Caco-2 (cell line): ENCODE measurements around the gene STIM2. TPM values are rescaled to one million over a fixed set of nuclear protein-coding genes. Genes with fewer than 3 reads are reported as not detected.

Experiments
- BruUV-seq: library from RNA; stranded (reverse); fragments of 400-500 nt; replicated peaks from 2 replicates; lab custom pipeline; 2021; lab: Mats Ljungman, UMichigan
- CTCF ChIA-PET: fragments of 300-600 bp; sonication (Branson Sonifier 250); formaldehyde crosslinking; loops from one replicate; lab custom pipeline; 2022; ENCODE audit warnings: antibody characterized with exemption; lab: Charles Lee
- POLR2A ChIA-PET: fragments of 300-600 bp; sonication (Branson Sonifier 250); formaldehyde crosslinking; loops from one replicate; lab custom pipeline; 2022; ENCODE audit warnings: antibody characterized with exemption; lab: Charles Lee
- DNase-seq, 2 experiments: peaks; one replicate each; pipeline versions ENCODE4 v3.0.0 to v3.0.0-alpha.2; 2020 to 2022
- H3K27me3 ChIP-seq: replicated peaks from 2 replicates; pipeline ENCODE4 v1.6.0; 2011; ENCODE audit warnings: low read length; ENCODE audit not compliant: control insufficient read depth, insufficient read depth
- H3K36me3 ChIP-seq: 2 replicates; pipeline ENCODE4 v1.5.1; 2011; ENCODE audit warnings: low read length; ENCODE audit not compliant: control insufficient read depth, insufficient read depth
- H3K4me1 ChIP-seq: fragments of 250-450 bp; sonication (Bioruptor Pico); 2 replicates; pipeline ENCODE4 v1.5.1; 2020; ENCODE audit warnings: mild to moderate bottlenecking
- H3K4me3 ChIP-seq: 2 replicates; pipeline ENCODE4 v1.5.1; 2011; ENCODE audit warnings: low read depth, mild to moderate bottlenecking, control low read depth, low read length
- H3K9me3 ChIP-seq: fragments of 250-450 bp; sonication (Bioruptor Pico); 2 replicates; pipeline ENCODE4 v1.5.1; 2020; ENCODE audit warnings: mild to moderate bottlenecking, moderate library complexity
- H3K27ac Mint-ChIP-seq: one replicate; pipeline ENCODE4 v1.8.0; 2022; ENCODE audit warnings: mixed read lengths; ENCODE audit not compliant: unreplicated experiment
- H3K27me3 Mint-ChIP-seq: one replicate; pipeline ENCODE4 v1.8.0; 2022; ENCODE audit warnings: mixed read lengths; ENCODE audit not compliant: insufficient read depth, unreplicated experiment
- H3K36me3 Mint-ChIP-seq: one replicate; pipeline ENCODE4 v1.8.0; 2022; ENCODE audit warnings: mild to moderate bottlenecking, mixed read lengths; ENCODE audit not compliant: insufficient read depth, unreplicated experiment
- H3K4me1 Mint-ChIP-seq: one replicate; pipeline ENCODE4 v1.8.0; 2022; ENCODE audit warnings: low read depth, mixed read lengths; ENCODE audit not compliant: unreplicated experiment
- H3K4me3 Mint-ChIP-seq: one replicate; pipeline ENCODE4 v1.8.0; 2022; ENCODE audit warnings: mild to moderate bottlenecking, moderate library complexity, mixed read lengths; ENCODE audit not compliant: unreplicated experiment
- H3K9me3 Mint-ChIP-seq: one replicate; pipeline ENCODE4 v1.8.0; 2022; ENCODE audit warnings: mixed read lengths; ENCODE audit not compliant: unreplicated experiment
- intact Hi-C: fragments of 100-400 bp; cut with micrococcal nuclease; formaldehyde crosslinking; loops from one replicate; pipeline ENCODE4 v1.10.0; 2022; ENCODE audit not compliant: unreplicated experiment
- total RNA-seq: library from RNA; stranded (reverse); gene quantifications from 2 replicates; pipeline ENCODE4 v1.2.3, GENCODE V29; 2022
- TF ChIP-seq, protein P1 (sequence below), 2 experiments: fragments of 200-600 bp in 1 of 2; IDR thresholded peaks; 1 replicate in 1 of 2; 2 replicates in 1 of 2; pipeline versions ENCODE4 v1.5.1 to v1.8.0; 2011 to 2022; ENCODE audit warnings: antibody characterized with exemption in 1 of 2, control low read depth in 1 of 2, inconsistent platforms in 1 of 2, low read depth in 1 of 2, low read length in 1 of 2, mild to moderate bottlenecking in 1 of 2, moderate library complexity in 1 of 2; ENCODE audit not compliant: insufficient read depth in 1 of 2, severe bottlenecking in 1 of 2, unreplicated experiment in 1 of 2

The STIM2 gene
- total RNA-seq, 1 experiment from 2014 or later: 27.2 TPM

DNA sequence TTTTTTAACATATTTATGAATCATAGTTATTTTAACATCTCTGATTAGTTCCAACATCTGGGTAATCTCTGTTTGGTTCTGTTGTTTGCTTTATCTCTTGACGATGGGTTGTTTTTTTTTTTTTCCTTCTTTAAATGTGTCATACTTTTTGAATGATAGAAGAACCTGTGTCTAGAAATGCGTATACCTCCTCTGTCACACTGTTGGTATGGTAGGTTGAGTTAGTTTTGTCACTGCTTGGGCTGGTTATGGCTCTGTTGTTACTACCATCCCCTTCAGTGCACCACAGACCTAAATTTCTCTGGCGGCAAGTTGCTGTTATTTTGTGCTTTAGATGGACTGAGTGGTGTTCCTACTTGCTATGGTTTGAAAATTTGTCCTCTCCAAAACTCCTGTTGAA lies 16.8 kb downstream of the STIM2 start:
- no peaks in the 10 kb centered on the region for H3K27me3 ChIP-seq
- Mint-ChIP-seq H3K27ac (no peak overlapping the region), H3K4me1 (peaks cover 13% of the 10 kb centered on the region), H3K36me3 (no peaks in the 10 kb centered on the region), H3K4me3 (no peak overlapping the region), H3K27me3 (no peaks in the 10 kb centered on the region), H3K9me3 (no peaks in the 10 kb centered on the region)
- no peak overlapping the region for H3K4me3 ChIP-seq
- intact Hi-C loops: no loop called here
- BruUV-seq: no TSS peak
- ChIA-PET CTCF (no interaction called here), POLR2A (no interaction called here)
- no peak for DNase-seq
- H3K36me3 ChIP-seq: no peaks in the 10 kb centered on the region
- H3K9me3 ChIP-seq: no peaks in the 10 kb centered on the region
- TF ChIP-seq, protein P1, sequence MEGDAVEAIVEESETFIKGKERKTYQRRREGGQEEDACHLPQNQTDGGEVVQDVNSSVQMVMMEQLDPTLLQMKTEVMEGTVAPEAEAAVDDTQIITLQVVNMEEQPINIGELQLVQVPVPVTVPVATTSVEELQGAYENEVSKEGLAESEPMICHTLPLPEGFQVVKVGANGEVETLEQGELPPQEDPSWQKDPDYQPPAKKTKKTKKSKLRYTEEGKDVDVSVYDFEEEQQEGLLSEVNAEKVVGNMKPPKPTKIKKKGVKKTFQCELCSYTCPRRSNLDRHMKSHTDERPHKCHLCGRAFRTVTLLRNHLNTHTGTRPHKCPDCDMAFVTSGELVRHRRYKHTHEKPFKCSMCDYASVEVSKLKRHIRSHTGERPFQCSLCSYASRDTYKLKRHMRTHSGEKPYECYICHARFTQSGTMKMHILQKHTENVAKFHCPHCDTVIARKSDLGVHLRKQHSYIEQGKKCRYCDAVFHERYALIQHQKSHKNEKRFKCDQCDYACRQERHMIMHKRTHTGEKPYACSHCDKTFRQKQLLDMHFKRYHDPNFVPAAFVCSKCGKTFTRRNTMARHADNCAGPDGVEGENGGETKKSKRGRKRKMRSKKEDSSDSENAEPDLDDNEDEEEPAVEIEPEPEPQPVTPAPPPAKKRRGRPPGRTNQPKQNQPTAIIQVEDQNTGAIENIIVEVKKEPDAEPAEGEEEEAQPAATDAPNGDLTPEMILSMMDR (IDR thresholded peaks at IDR 0.05; ENCODE audit: insufficient read depth in 1 of 2, low read depth in 1 of 2, low read length in 1 of 2, severe bottlenecking in 1 of 2, unreplicated experiment in 1 of 2): no peak
- no peaks in the 10 kb centered on the region for H3K4me1 ChIP-seq

DNA sequence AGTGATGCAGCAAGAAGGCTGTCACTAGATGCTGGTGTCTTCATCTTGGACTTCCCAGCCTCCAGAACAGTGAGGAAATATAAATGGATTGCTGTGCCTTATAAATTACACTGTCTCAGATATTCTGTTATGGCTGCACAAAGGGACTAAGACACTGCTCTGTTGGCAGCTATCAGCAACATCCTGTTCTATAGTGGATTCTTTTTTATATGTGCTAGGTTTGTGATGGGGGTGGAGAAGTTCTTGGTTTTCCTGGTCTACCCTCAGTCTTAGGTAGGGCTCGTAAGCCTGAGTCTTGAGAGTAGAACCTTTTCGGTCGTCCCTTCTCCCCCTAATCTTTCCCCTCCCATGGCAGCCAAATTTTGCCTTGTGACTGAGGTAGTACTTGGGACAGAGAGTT lies 17.3 kb downstream of the STIM2 start:
- Mint-ChIP-seq H3K4me3 (no peak overlapping the region), H3K36me3 (no peaks in the 10 kb centered on the region), H3K9me3 (no peaks in the 10 kb centered on the region), H3K27ac (no peak overlapping the region), H3K4me1 (peaks cover 13% of the 10 kb centered on the region), H3K27me3 (no peaks in the 10 kb centered on the region)
- H3K36me3 ChIP-seq: no peaks in the 10 kb centered on the region
- no TSS peak for BruUV-seq
- intact Hi-C loops: no loop called here
- ChIA-PET CTCF (no interaction called here), POLR2A (no interaction called here)
- H3K4me1 ChIP-seq: no peaks in the 10 kb centered on the region
- no peaks in the 10 kb centered on the region for H3K9me3 ChIP-seq
- DNase-seq: no peak
- H3K27me3 ChIP-seq: no peaks in the 10 kb centered on the region
- no peak overlapping the region for H3K4me3 ChIP-seq
- TF ChIP-seq, protein P1 (IDR thresholded peaks at IDR 0.05; ENCODE audit: insufficient read depth in 1 of 2, low read depth in 1 of 2, low read length in 1 of 2, severe bottlenecking in 1 of 2, unreplicated experiment in 1 of 2): no peak

DNA sequence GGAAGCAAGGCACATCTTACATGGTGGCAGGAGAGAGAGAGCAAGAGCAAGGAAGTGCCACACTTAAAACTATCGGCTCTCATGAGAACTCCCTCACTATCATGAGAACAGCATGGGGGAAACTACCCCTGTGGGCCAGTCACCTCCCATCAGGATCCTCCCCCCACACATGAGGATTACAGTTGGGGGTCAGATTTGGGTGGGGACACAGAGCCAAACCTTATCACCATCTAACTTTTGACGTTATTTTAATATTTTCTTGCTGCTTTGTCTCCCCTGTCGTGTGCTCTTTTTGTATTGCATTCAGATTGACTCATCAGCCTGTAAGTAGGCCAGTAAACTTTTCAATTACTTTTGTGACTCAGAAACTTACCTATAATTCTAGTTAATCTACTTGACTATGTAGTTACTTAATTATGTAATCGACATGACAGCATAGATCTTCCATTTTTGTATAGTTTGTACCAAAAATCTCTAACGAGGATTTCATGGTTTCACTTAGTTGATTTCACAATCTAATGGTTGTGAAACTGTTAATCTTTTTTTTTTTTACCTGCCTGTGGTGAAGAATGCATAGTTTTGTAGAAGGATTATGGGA lies 18.3 kb downstream of the STIM2 start:
- Mint-ChIP-seq H3K9me3 (no peaks in the 10 kb centered on the region), H3K27me3 (no peaks in the 10 kb centered on the region), H3K27ac (no peak overlapping the region), H3K4me1 (peaks cover 13% of the 10 kb centered on the region), H3K36me3 (no peaks in the 10 kb centered on the region), H3K4me3 (no peak overlapping the region)
- BruUV-seq: no TSS peak
- no peak for DNase-seq
- ChIA-PET CTCF (no interaction called here), POLR2A (no interaction called here)
- H3K36me3 ChIP-seq: no peaks in the 10 kb centered on the region
- H3K4me3 ChIP-seq: no peak overlapping the region
- no peaks in the 10 kb centered on the region for H3K27me3 ChIP-seq
- intact Hi-C loops: no loop called here
- H3K4me1 ChIP-seq: no peaks in the 10 kb centered on the region
- no peaks in the 10 kb centered on the region for H3K9me3 ChIP-seq
- TF ChIP-seq, protein P1 (IDR thresholded peaks at IDR 0.05; ENCODE audit: insufficient read depth in 1 of 2, low read depth in 1 of 2, low read length in 1 of 2, severe bottlenecking in 1 of 2, unreplicated experiment in 1 of 2): no peak
